HTR-8/SVneo (cell line): ENCODE measurements around the gene TSGA10.

Experiments used
- DNase-seq: peaks from one replicate; pipeline ENCODE4 v3.0.0; 2011; ENCODE audit warnings: low spot score, mixed read lengths; ENCODE audit not compliant: insufficient read length
- FAIRE-seq: peaks from 2 replicates; lab custom pipeline; 2011; peaks lifted over from hg19 to GRCh38; lab: Jason Lieb, UNC

TSGA10 gene

DNA sequence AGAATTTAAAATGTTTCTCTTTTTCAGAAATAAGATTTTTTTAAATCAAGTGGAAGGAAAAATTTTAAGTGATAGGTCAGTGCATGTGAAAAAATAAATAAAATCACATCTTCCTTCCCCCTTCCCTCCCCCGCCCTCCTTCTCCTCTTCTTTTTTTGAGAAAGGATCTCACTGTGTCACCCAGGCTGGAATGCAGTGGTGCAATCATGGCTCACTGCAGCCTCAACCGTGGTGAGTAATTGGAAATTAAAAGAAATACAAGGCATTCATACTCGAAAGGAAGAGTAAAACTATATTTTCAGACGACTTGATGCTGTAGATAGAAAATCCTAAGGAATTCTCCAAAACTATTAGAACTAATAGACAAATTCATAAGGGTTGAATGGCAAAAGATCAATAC, 201.8 kb downstream of the TSGA10 start:
- FAIRE-seq (no peak), DNase-seq (no peak)

GRCh38 chr2:98948956-98949739, 205.6 kb downstream of the TSGA10 start:
- DNase-seq: no peak
- FAIRE-seq: no peak

DNA sequence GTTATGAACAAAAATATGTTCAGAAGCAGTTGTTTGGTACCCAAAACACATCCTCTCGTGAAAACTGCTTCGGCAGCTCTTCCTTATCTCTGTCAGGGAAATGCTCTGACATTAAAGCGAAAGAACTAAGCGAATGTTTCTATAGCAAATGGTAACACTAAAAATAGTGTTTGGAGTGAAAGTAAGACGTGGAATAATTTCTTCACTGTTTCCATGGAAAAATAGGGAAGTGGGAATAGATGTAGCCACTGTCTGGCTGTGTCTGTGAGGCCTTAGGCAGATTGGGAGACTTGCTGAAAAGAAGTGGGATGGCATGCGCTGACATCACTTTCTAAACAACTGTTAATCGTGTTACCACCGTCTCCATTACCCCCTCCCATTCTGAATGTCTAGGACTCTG, 207.2 kb downstream of the TSGA10 start:
- no peak for FAIRE-seq
- no peak for DNase-seq
